ENCODE measurements around the gene IGF2. TPM values are rescaled to one million over a fixed set of nuclear protein-coding genes. Genes with fewer than 3 reads are reported as not detected.
"Not testable (repeated sequence)": the region's sequence is repeated elsewhere in the genome, so short reads cannot be mapped to it uniquely, and the experiment has no call there.

The IGF2 gene, protein sequence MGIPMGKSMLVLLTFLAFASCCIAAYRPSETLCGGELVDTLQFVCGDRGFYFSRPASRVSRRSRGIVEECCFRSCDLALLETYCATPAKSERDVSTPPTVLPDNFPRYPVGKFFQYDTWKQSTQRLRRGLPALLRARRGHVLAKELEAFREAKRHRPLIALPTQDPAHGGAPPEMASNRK
- 88.2 TPM for total RNA-seq
- long read RNA-seq, full-length matches to known transcripts = 3 of 3 reads
- long read RNA-seq, partial matches to known transcripts = 0 of 3 reads
- long read RNA-seq, other reads (novel, unspliced or antisense) = 0 of 3 reads

DNA sequence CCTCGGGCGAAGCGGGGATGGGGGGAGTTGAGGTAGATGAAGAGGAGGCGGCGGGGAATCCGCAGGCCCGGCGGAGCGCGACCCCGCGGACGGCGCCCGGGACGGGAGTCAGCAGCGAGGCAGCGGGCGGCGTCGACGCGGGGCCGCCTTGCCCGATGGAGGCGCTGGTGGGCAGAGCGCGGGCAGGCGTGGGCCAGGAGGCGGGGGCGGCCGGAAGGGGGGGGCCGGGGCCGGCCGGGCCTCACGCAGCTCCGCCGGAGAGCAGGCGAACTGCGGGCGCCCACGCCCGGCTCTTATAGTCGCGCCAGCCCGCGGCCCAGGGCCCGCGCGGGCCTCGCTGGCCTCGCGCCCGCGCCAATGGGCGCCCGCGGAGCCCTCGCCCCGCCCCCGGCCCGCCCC is at the start of gene IGF2:
Gene IGF2, minus strand, starts transcription at position 267 of the 399 bp plus-strand sequence. CDS start 3,866 bp downstream, outside the sequence.
- intact Hi-C loops (cut with micrococcal nuclease) = no loop called here
- ATAC-seq = peak; percentile 5

DNA sequence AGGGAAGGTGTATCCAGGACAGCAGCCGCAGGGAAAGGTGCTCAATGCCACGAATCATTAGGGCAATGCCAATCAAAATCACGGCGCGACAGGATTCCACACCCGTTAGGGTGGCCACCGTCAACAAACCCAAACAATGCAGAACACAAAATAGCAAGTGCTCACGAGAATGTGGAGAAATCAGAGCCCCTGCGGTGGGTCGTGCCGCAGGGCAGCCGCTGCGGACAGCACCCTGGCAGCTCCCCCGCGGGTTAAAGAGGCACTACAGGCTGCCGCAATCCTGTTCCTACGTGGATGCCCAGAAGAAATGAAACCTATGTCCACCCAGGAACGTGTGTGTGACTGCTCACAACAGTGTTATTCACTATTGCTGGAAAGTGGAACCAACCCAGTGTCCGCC is 49.6 kb upstream of the IGF2 start:
- intact Hi-C loops (cut with micrococcal nuclease) = no loop called here
- DNase-seq = no peak
- ATAC-seq = no peak

More for the DNA sequence above, at the start of gene IGF2:
- DNase-seq = peak; percentile 51

DNA sequence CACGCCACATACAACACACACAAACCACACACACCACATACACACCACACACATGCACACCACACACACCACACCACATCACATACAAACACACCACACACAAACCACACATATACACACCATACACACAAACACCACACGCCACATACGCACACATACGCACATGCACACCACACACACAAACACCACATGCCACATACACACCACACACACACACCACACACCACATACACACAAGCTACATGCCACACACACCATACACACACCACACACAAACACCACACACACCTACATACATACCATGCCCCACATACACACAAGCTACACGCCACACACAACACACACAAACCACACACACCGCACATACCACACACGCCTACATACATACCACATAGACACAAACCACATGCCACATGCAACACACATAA is 48.1 kb upstream of the IGF2 start:
- DNase-seq (no peak), ATAC-seq (no peak)
- intact Hi-C loops (cut with micrococcal nuclease) = no loop called here

- intact Hi-C loops (cut with micrococcal nuclease) = no loop called here
- ATAC-seq (peak; percentile 73), DNase-seq (peak; percentile 58)
Observed at GRCh38 chr11:2186669-2187279, 47.6 kb upstream of the IGF2 start.

DNA sequence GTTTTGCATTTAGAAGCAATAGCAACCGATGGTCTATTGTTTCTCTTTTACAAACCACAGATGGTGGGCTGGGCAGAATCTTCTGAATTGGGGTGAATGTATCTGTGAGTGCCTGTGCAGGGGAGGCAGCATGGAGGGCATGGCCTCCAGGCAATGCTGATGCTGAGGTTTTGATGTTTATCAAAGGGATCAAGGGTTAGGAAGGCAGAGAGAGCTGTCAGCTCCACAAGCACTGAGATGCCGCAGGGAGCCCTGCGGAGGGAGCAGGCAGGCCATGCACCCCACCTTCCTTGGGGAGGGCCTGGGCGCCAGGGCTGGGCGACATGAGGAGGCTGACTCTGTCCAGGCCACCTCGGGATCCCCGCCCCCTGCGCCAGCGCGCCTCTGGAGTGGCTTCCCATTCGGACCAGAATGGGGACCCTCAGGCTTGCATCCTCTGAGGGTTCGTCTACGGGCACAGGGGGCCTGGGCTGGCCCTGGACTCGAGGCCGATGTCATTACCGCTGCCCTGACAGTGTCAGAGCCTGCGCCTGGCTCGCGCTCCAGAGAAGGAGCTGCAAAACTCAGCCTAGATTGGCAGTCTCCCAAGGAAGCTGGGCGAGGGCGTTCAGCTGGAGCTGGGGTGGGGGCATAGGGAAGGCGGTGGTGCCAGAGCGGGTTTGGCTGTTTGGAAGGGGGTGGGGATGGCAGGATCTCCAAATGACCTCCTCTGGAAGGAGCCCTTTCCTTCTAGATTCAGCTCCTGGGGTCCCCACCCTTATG is 46.3 kb upstream of the IGF2 start:
- no peak for ATAC-seq
- no peak for DNase-seq
- intact Hi-C loops (cut with micrococcal nuclease) = no loop called here

GRCh38 chr11:2182692-2183474 is 43.7 kb upstream of the IGF2 start:
- DNase-seq (no peak), ATAC-seq (no peak)
- intact Hi-C loops (cut with micrococcal nuclease) = no loop called here

DNA sequence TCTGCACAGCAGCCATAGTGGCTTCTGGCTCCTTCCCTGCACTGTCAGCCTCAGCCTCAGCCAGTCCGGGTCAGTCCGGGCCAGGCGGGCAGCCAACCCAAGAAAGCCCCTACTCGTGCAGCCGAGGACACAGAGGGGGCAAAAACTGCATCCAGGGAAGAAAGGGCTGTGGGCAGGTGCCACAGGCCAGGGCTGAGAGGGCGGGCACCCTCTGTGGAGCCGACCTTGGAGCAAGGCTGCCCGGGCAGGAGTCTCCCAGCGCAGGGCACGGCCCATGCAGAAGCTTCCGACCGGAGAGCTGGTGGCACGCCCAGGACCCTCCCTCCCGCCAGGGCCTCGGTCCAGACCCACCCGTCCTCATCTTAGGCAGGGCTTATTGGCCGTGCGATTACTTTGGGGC is 42.9 kb upstream of the IGF2 start:
- intact Hi-C loops (cut with micrococcal nuclease) = no loop called here
- no peak for ATAC-seq
- no peak for DNase-seq

DNA sequence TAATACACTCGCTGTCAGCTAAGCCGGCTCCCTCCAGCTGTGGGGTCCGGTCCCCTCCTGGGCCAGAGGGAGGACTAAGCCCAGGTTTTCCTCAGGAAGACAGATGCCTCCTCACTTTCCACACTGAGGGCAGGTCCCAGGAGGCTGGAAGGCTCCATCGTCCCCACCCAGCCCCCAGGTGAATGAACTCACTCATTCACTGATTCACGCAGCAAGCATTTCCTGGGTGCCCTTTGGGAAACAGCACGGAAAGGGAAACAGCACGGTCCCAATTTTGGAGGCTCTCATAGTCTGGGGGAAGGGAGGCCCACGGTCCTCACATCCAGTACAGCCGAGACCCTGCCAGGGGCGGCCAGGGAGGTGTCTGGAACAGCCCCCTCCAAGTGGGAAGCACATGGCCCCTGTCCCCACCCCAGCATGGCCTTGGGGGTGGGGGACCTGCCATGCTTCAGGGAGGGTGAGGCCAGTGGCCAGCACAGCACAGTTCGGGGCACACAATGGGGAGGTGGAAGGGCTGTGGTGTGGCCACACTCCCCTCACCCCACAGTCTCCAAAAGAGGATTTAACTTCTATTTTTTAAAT is 41.7 kb upstream of the IGF2 start:
- DNase-seq (no peak), ATAC-seq (no peak)
- intact Hi-C loops (cut with micrococcal nuclease) = no loop called here

- DNase-seq (no peak), ATAC-seq (no peak)
- intact Hi-C loops (cut with micrococcal nuclease) = no loop called here
Observed at GRCh38 chr11:2180347-2180746, 41.2 kb upstream of the IGF2 start.

GRCh38 chr11:2179516-2179915 is 40.3 kb upstream of the IGF2 start:
- DNase-seq (no peak), ATAC-seq (no peak)
- intact Hi-C loops (cut with micrococcal nuclease) = no loop called here

DNA sequence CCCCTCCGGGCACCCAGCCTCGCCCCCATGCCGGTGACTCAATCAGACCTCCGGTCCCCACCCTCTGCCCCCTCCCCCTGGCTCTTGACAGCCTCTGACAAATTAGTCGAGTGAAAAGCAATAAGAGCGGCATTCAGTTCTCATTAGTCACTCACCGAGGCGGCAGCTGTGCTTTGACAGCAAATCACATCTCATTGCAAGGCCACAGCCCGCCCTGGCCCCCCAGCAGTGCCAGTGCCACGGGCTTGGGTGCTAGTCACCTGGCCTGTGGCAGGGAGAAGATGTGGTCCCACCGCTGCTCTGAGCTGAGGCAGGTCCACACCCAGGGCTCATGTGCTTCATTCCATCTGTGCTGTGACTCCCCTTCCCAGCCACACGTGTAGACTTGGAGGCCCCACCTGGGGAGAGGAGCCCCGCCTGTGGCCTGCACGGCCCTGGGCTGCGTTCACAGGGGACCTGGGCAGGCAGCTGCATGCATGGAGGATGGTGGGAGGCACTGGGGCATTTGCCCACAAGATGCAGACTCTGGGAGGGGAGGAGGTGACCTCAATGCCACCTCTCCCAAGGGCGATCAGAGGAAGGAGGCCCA is 39.8 kb upstream of the IGF2 start:
- DNase-seq (no peak), ATAC-seq (no peak)
- intact Hi-C loops (cut with micrococcal nuclease) = no loop called here

DNA sequence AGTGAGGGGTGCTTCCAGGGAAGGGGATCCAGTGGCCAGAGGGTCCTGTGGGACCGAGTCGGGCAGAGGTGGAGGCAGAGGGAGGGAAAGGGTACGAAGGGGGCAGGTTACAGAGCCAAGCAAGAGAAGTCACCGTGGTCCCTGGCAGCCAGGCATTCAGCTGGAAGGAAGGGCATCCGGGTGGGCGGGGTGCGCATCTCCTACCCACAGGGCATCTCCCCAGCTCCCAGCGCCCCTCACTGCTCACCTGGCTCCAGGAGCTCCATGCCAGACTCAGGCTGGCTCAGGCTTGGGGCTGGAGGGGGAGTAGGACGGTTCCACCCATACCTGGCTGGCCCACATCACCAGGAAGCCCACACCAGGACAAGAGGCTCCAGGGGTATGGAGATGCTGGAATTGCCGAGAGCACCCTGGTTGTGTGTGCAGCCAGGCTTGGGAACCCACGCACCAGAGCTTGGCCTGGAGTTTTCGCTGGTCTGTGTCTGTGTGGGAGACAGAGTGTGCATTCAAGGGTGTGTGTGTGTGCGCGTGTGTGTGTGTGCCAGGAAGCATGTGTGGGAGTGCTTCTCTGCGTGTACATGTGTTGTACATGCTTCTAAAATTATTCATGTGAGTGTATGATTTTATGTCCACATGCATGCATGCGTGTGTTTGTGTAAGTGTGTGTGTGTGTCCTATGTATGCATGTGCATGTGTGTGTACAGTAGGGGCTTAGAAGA is 39.0 kb upstream of the IGF2 start:
- intact Hi-C loops (cut with micrococcal nuclease); ATAC-seq; DNase-seq: not testable (repeated sequence)

GRCh38 chr11:2177076-2177475 is 37.9 kb upstream of the IGF2 start:
- intact Hi-C loops (cut with micrococcal nuclease) = no loop called here
- ATAC-seq (no peak), DNase-seq (no peak)

- no peak for DNase-seq
- intact Hi-C loops (cut with micrococcal nuclease) = no loop called here
- no peak for ATAC-seq
Observed at GRCh38 chr11:2176389-2176900, 37.3 kb upstream of the IGF2 start.

- ATAC-seq (peak; percentile 66), DNase-seq (no peak)
- intact Hi-C loops (cut with micrococcal nuclease) = no loop called here
Observed at GRCh38 chr11:2175659-2176058, 36.5 kb upstream of the IGF2 start.

GRCh38 chr11:2174361-2174760 is 35.2 kb upstream of the IGF2 start:
- ATAC-seq = no peak
- intact Hi-C loops (cut with micrococcal nuclease) = no loop called here
- no peak for DNase-seq

DNA sequence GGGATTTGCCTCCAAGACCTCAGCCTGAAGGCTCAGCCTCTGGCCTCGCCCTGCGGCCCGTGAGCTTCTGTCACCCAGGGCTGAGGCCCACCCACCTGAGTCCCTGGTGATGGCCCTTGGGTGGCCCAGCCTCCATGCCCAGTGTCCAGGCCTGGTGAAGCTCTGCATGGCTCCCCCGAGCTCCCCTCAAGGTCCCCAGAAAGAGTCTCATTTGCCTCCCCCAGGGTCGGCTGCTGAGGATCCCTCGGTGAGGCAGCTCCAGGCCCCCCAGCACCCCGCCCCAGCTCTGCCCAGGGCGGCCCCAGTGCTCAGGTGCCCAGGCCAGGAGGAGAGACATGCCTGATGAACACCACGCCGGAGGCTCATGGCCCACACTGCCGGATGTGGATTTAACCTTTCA is 34.6 kb upstream of the IGF2 start:
- DNase-seq (no peak), ATAC-seq (no peak)
- intact Hi-C loops (cut with micrococcal nuclease) = no loop called here

- DNase-seq = no peak
- intact Hi-C loops (cut with micrococcal nuclease) = no loop called here
- ATAC-seq = no peak
Observed at GRCh38 chr11:2173150-2173693, 34.0 kb upstream of the IGF2 start.

Measured in left ventricle myocardium superior (tissue), 1 donor.